Heart left ventricle (tissue), 16 donors: ENCODE results near the gene IFNLR1. TPM values are rescaled to one million over a fixed set of nuclear protein-coding genes. Genes with fewer than 3 reads are reported as not detected.
A peak's percentile ranks its signal among the peaks of the same experiment; 100 is the strongest.

ENCODE experiments used
- ATAC-seq, 4 donors: fragments of 200-7000 bp; cut with Tn5 transposase; one replicate each; pipeline ENCODE4 v1.9.1; 2020 to 2022; ENCODE audit warnings: moderate library complexity in 4 of 4, mild to moderate bottlenecking in 3 of 4, moderate number of reproducible peaks in 1 of 4
- DNase-seq, 5 donors: peaks; one replicate each; pipeline ENCODE4 v3.0.0-alpha.2; 2020
- H3K27ac ChIP-seq, 12 donors: fragments of 200-600 bp; sonication (generic) in 4 of 12; one replicate each; pipeline versions ENCODE4 v1.5.0 to v1.8.0; 2016 to 2022; ENCODE audit warnings: mild to moderate bottlenecking in 2 of 12
- H3K27me3 ChIP-seq, 9 donors: fragments of 200-600 bp; sonication (generic) in 2 of 9; one replicate each; pipeline versions ENCODE4 v1.5.1 to v1.8.0; 2016 to 2022; ENCODE audit warnings: mild to moderate bottlenecking in 3 of 9
- H3K36me3 ChIP-seq, 9 donors: fragments of 200-600 bp; sonication (generic) in 2 of 9; one replicate each; pipeline versions ENCODE4 v1.5.0 to v1.8.0; 2018 to 2022; ENCODE audit warnings: mild to moderate bottlenecking in 2 of 9
- H3K4me1 ChIP-seq, 12 donors: fragments of 200-600 bp; sonication (generic) in 4 of 12; one replicate each; pipeline versions ENCODE4 v1.5.0 to v1.8.0; 2016 to 2022; ENCODE audit warnings: mild to moderate bottlenecking in 3 of 12
- H3K4me3 ChIP-seq, 12 donors: fragments of 200-600 bp; sonication (generic) in 4 of 12; one replicate each; pipeline versions ENCODE4 v1.5.0 to v1.8.0; 2017 to 2022; ENCODE audit warnings: mild to moderate bottlenecking in 9 of 12, moderate library complexity in 4 of 12
- H3K9me3 ChIP-seq, 12 donors: fragments of 200-600 bp; sonication (generic) in 4 of 12; one replicate each; pipeline versions ENCODE4 v1.5.0 to v1.8.0; 2016 to 2022; ENCODE audit warnings: mild to moderate bottlenecking in 1 of 12
- POLR2A ChIP-seq, 2 donors: fragments of 450-650 bp; IDR thresholded peaks; one replicate each; pipeline ENCODE4 v1.6.1; 2017; ENCODE audit warnings: antibody characterized with exemption in 2 of 2, mild to moderate bottlenecking in 2 of 2, moderate library complexity in 2 of 2
- WGBS, 4 donors: extraction: QIAGEN DNeasy Blood & Tissue Kit in 2 of 4; methylation state at CpG; one replicate each; pipeline versions ENCODE4 v1.1.5 to v1.1.7; 2013 to 2018; 5-methylcytosine and 5-hydroxymethylcytosine counted together
- intact Hi-C, 10 donors: fragments of 100-400 bp; cut with DNase I; formaldehyde crosslinking; loops; one replicate each; pipeline versions ENCODE4 v1.11.1 to v1.14.2; 2022
- polyA plus RNA-seq, 2 donors: library from polyadenylated mRNA; stranded (reverse); fragments of 200-250 nt; gene quantifications; one replicate each; pipeline ENCODE4 v1.2.3, GENCODE V29; 2013
- total RNA-seq, 9 donors: library from RNA; depleted of rRNA in 2 of 9; stranded (reverse); fragments of >200 nt in 2 of 9; fragmentation: NEBNext Ultra II Directional in 3 of 9; extraction: Animal tissue kit (Norgen Biotek cat#: 25700) in 3 of 9; gene quantifications; one replicate each; pipeline versions ENCODE4 v1.1.0 to v1.2.4, GENCODE V29; 2016 to 2023
- TF ChIP-seq, protein P1 (sequence below), 12 donors: fragments of 200-600 bp; sonication (generic) in 4 of 12; IDR thresholded peaks; one replicate each; pipeline versions ENCODE4 v1.5.0 to v1.8.0; 2018 to 2022; ENCODE audit warnings: antibody characterized with exemption in 12 of 12, mild to moderate bottlenecking in 5 of 12
- donor health status: ischemic (EF 13 %, LVEDD 7.1; RV severe dilation, severe dysfunction).
- donor health status: healthy with polysubstance abuse.
- donor health status: DM: no; HTN: yes; CAD: no.
- donor health status: DM: no; HTN: no; CAD: no.
- donor health status: ischemic (EF 25% LVEDD 6.9; RV normal size, moderate dysfunction).
- donor health status: ischemic (EF 25% LVEDD 5.7; RV mildly dilated, moderate dysfunction).
- donor health status: healthy.
- donor health status: DM: yes; HTN: yes; CAD: no.
- donor health status: ischemic (EF 35%, LVEDD 5.7; RV mildly dilated, moderate dysfunction).
- donor health status: nonischemic (EF 11% LVEDD 7.7; RV severe dilation, severe dysfunction).
- donor health status: DM: yes; HTN: yes; CAD: no.
- donor health status: PGD.
- donor health status: ischemic (EF 29% LVEDD 5.4; RV normal size, mild dysfunction).
- donor health status: nonischemic (EF 23%, LVEDD 6.1; RV moderate dilation, normal function).

The IFNLR1 gene
- total and polyA plus RNA-seq, 11 donors: 0.99 to 3.4 (median 2.7) TPM

DNA sequence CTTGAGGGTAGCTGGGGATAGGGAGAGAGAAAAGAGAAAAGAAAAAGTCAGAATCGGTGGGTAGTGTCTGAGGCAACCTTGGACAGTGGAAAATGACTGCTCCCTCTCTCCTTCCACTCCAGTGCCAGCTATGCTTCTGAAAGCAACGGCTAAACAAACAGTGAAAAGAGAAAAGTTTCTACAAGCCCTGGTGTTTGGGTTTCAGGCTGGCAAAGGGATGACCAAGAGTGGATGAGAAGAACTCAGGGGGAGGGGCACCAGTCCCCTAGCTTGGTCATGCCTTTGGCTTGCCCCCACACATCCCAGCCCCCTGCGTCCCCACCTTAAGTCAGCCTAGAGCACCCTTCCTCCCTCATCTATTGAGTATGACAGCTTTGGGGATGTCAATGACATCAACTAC, 52.7 kb downstream of the IFNLR1 start:
- H3K27ac ChIP-seq: no peak overlapping the region
- peaks cover 0 to 27% (median 9%) of the 10 kb centered on the region in 12 donors for H3K9me3 ChIP-seq
- no peaks in the 10 kb centered on the region for H3K36me3 ChIP-seq
- DNase-seq (no peak), ATAC-seq (no peak)
- H3K4me3 ChIP-seq: no peak overlapping the region
- no peaks in the 10 kb centered on the region for H3K4me1 ChIP-seq
- WGBS, 4 donors: 85 to 94% (median 89%) methylated on average over 3 of the region's 3 CpGs
- TF ChIP-seq POLR2A (IDR thresholded peaks at IDR 0.05): no peak
- TF ChIP-seq, protein P1, sequence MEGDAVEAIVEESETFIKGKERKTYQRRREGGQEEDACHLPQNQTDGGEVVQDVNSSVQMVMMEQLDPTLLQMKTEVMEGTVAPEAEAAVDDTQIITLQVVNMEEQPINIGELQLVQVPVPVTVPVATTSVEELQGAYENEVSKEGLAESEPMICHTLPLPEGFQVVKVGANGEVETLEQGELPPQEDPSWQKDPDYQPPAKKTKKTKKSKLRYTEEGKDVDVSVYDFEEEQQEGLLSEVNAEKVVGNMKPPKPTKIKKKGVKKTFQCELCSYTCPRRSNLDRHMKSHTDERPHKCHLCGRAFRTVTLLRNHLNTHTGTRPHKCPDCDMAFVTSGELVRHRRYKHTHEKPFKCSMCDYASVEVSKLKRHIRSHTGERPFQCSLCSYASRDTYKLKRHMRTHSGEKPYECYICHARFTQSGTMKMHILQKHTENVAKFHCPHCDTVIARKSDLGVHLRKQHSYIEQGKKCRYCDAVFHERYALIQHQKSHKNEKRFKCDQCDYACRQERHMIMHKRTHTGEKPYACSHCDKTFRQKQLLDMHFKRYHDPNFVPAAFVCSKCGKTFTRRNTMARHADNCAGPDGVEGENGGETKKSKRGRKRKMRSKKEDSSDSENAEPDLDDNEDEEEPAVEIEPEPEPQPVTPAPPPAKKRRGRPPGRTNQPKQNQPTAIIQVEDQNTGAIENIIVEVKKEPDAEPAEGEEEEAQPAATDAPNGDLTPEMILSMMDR (IDR thresholded peaks at IDR 0.05): no peak
- intact Hi-C loops: no loop called here
- no peaks in the 10 kb centered on the region for H3K27me3 ChIP-seq

DNA sequence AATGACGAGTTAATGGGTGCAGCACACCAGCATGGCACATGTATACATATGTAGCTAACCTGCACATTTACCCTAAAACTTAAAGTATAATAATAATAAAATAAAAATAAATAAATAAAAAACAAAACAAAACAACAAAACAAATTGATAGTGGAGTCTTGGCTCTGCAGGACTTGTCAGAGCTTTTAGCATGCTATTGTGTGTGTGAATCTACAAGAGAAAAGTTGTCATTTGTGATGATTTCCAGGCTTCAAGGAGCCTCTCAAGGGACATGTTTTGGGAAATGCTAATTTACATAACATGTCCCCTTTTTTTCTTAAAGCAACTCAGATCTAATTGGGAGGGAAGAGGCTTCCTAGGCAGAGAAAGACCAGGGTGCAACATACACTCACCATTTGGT, 53.3 kb downstream of the IFNLR1 start:
- DNase-seq (no peak), ATAC-seq (no peak)
- Histone ChIP-seq H3K4me3 (no peak overlapping the region), H3K4me1 (no peaks in the 10 kb centered on the region), H3K27me3 (no peaks in the 10 kb centered on the region), H3K27ac (no peak overlapping the region), H3K9me3 (peaks cover 0 to 25% (median 9%) of the 10 kb centered on the region in 12 donors), H3K36me3 (no peaks in the 10 kb centered on the region)
- WGBS, 4 donors: 78 to 88% (median 82%) methylated on average over 1 of the region's 1 CpG
- intact Hi-C loops: no loop called here
- TF ChIP-seq, protein P1 (IDR thresholded peaks at IDR 0.05): no peak
- TF ChIP-seq POLR2A (IDR thresholded peaks at IDR 0.05): no peak

DNA sequence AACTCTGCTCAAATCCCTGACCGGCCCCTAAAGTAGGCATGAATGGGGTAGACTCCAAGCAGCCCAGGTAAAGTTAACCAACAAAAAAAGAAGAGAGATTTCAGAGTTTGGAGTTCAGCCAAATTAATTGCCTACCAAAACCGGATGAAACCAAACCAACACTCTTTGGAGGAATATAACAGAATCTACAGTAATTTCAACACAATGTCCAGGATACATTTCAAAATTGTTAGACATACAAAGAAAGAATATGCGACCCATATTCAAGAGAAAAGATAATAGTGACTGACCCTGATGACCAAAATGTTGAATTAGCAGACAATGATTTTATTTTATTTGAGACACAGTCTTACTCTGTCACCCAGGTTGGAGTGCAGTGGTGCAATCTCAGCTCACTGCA, 56.7 kb downstream of the IFNLR1 start:
- DNase-seq (no peak), ATAC-seq (no peak)
- Histone ChIP-seq H3K27ac (no peak overlapping the region), H3K4me3 (no peak overlapping the region), H3K27me3 (no peaks in the 10 kb centered on the region), H3K4me1 (peaks cover 0 to 10% (median 0%) of the 10 kb centered on the region in 12 donors), H3K9me3 (peaks cover 0 to 25% (median 9%) of the 10 kb centered on the region in 12 donors), H3K36me3 (no peaks in the 10 kb centered on the region)
- TF ChIP-seq, protein P1 (IDR thresholded peaks at IDR 0.05): no peak
- TF ChIP-seq POLR2A (IDR thresholded peaks at IDR 0.05): no peak
- WGBS, 4 donors: 80 to 86% (median 84%) methylated on average over 3 of the region's 3 CpGs
- intact Hi-C loops: no loop called here

DNA sequence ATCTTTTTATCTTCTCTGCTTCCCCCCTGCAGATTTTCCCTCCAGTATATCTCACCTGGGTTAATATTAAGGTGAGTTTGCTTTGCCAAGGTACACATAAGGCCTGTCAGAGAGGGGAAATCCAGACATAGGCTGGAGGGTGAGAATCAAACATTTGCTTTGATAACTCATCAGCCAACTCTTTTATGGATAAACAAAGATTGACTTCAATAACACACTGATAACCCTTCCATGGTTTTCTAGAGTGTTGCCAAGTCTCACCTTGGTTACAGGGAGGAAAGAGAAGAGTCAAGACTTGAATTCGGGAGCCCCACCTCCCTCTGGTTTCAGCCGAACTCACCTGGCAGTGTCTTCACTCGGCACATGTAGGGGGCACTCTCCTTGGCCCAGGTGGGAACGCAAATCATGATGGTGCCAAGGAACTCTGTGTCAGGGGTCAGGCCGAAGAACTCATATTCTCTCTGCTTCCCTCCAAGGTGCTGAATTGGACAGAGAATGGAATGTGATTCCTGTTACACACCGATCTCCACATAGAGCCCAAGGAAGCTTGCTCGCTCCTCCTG, 59.2 kb downstream of the IFNLR1 start:
- H3K4me3 ChIP-seq: no peak overlapping the region
- no peak overlapping the region for H3K27ac ChIP-seq
- H3K4me1 ChIP-seq: peaks cover 0 to 10% (median 0%) of the 10 kb centered on the region in 12 donors
- ATAC-seq: no peak
- TF ChIP-seq POLR2A (IDR thresholded peaks at IDR 0.05): no peak
- TF ChIP-seq, protein P1 (IDR thresholded peaks at IDR 0.05): no peak
- peaks cover 0 to 25% (median 9%) of the 10 kb centered on the region in 12 donors for H3K9me3 ChIP-seq
- WGBS, 4 donors: 76 to 89% (median 87%) methylated on average over 7 of the region's 7 CpGs
- intact Hi-C loops: no loop called here
- DNase-seq: peak in 1 of 5 donors; percentile 9
- no peaks in the 10 kb centered on the region for H3K27me3 ChIP-seq
- no peaks in the 10 kb centered on the region for H3K36me3 ChIP-seq
